Neuron (in vitro differentiated cells): ENCODE data around the gene PKNOX2.

Experiments
- H2AFZ ChIP-seq: one replicate; pipeline ENCODE4 v1.6.1; 2013; ENCODE audit warnings: low read depth, mild to moderate bottlenecking, inconsistent platforms, low read length, moderate library complexity
- H3K27me3 ChIP-seq: one replicate; pipeline ENCODE4 v1.6.1; 2013; ENCODE audit warnings: low read length; ENCODE audit not compliant: insufficient read depth
- H3K36me3 ChIP-seq: one replicate; pipeline ENCODE4 v1.6.1; 2013; ENCODE audit warnings: low read length; ENCODE audit not compliant: insufficient read depth
- H3K4me1 ChIP-seq: one replicate; pipeline ENCODE4 v1.6.1; 2013; ENCODE audit warnings: low read length; ENCODE audit not compliant: insufficient read depth
- H3K4me3 ChIP-seq: 2 replicates; pipeline ENCODE4 v1.5.1; 2013; ENCODE audit warnings: mild to moderate bottlenecking, low read length, moderate library complexity
- H3K9me3 ChIP-seq: one replicate; pipeline ENCODE4 v1.6.1; 2013; ENCODE audit warnings: low read length

Gene PKNOX2

DNA sequence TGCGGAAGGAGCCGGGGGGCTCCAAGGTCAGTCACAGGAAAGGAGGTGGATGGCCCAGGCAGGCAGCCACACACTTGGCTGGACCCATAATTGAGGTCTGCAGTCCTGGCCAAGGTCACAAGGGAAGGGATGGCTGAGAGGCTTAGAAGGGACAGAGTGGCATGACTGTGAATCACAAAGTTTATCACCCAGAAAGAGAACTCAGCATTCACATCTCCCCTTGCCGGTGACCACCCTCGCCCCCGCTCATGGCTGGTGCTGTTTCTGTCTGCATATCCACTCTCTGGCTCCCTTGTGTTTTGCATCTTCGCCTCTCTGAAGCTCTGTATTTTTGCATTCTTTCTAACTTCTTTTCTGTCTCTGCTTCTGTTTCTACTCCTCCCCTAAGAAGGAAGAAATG, 214.0 kb downstream of the PKNOX2 start:
- H3K4me3 ChIP-seq, result no peak overlapping the region
- no peaks in the 10 kb centered on the region for H3K36me3 ChIP-seq
- peaks cover 11% of the 10 kb centered on the region for H3K4me1 ChIP-seq
- H2AFZ ChIP-seq, result no peak overlapping the region
- H3K27me3 ChIP-seq, result no peaks in the 10 kb centered on the region
- H3K9me3 ChIP-seq, result no peaks in the 10 kb centered on the region

DNA sequence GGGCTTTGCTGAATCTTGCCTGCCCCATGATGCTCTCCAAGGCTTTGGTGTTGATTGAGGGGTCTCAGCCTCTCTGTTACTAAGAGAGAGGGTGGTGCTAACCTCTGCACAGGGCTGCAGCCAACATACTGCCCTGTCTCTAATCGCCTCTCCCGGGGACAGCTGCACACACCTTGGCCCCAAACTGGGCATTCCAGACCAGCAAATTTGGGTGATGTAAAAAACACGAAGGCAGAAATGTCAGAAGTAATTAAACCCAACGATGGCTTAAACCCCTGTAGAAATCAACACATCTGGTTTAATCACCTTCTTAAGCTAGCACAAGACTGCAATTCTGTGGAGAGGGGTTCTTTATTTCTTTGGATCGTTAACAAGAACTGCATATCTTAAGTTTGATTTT, 215.0 kb downstream of the PKNOX2 start:
- Histone ChIP-seq H2AFZ (no peak overlapping the region), H3K27me3 (no peaks in the 10 kb centered on the region), H3K36me3 (no peaks in the 10 kb centered on the region), H3K4me1 (peaks cover 11% of the 10 kb centered on the region), H3K9me3 (no peaks in the 10 kb centered on the region), H3K4me3 (no peak overlapping the region)

DNA sequence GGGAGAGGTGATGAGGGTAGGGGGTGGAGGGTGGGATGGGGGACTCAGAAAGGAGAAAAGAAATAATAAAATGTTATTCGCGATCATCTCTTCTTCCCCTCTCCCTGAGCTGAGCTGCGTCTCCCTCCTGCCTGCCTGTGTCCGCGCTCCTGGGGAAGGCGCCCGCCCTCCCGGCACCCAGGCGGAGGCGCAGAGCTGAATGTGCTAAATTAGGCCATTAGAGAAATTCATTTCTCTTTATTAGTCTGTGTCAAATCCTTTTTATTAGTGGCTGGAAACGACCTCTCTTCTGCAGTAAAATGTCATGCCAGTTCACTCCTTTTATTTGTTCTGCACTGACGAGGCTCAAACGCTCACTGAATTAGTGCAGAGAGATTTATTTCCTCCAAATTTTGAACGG, 215.4 kb downstream of the PKNOX2 start:
- Histone ChIP-seq H3K4me1 (peaks cover 11% of the 10 kb centered on the region), H3K4me3 (no peak overlapping the region), H3K36me3 (no peaks in the 10 kb centered on the region), H2AFZ (no peak overlapping the region), H3K27me3 (no peaks in the 10 kb centered on the region), H3K9me3 (no peaks in the 10 kb centered on the region)

DNA sequence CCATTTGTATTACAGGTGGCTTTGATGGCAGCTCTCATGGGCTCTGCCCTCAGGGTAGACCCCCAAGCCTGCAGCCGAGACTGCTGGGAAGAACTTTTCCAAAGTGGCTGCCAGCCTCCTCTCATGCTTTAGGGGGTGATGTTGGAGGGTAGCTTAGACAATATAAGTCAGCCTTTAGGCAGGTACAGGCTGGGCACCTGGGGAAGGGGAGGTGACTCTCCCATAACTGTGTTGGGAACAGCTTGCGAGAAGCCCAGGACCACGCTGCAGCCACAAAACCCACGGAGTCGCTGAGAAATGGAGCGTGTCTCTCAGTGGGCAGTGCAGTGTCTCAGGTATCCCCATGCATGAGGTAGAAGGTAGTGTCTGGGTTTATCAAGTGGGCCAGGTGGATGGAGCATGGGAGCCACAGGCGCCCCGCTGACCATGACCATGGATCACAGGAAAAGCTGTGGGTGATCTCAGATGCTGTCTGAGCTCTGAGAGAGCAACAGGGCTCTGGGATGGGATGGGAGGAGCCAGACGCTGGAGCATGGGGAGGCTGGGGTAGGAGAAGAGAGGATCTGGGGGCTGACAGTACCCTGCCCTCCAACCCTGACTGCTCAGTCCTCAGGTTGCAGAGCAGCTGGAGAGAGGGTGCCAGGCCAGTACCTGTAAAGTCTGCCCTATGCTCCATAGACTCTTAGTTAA, 216.3 kb downstream of the PKNOX2 start:
- Histone ChIP-seq H3K4me3 (no peak overlapping the region), H3K4me1 (peaks cover 11% of the 10 kb centered on the region), H3K27me3 (no peaks in the 10 kb centered on the region), H2AFZ (no peak overlapping the region), H3K9me3 (no peaks in the 10 kb centered on the region), H3K36me3 (no peaks in the 10 kb centered on the region)

DNA sequence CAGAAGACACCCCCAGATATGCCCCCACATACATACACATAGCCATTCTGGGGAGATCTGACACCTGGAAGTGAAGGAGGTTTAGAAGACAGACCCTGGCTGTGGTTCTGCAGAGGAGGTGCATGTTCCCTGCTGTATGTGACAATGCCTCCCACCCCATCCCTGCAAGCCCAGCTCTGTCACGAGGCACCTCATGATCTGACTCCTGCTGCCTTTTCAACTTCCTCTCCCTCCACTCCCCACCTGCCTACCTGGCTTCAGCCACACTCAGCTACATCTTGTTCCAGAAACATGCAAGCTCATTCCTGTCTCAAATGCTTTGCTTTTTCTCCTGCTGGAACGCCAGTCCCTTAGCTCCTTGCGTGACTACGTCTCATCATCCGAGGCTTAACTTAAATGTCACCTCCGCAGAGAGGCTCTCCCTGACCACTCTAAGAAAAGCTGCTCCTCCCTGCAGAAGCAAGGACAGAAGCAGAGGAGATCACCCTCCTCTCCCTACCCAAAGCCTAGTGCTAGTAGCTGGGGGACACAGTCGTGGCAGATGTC, 217.0 kb downstream of the PKNOX2 start:
- Histone ChIP-seq H2AFZ (no peak overlapping the region), H3K4me3 (no peak overlapping the region), H3K36me3 (no peaks in the 10 kb centered on the region), H3K4me1 (peaks cover 11% of the 10 kb centered on the region), H3K27me3 (no peaks in the 10 kb centered on the region), H3K9me3 (no peaks in the 10 kb centered on the region)

DNA sequence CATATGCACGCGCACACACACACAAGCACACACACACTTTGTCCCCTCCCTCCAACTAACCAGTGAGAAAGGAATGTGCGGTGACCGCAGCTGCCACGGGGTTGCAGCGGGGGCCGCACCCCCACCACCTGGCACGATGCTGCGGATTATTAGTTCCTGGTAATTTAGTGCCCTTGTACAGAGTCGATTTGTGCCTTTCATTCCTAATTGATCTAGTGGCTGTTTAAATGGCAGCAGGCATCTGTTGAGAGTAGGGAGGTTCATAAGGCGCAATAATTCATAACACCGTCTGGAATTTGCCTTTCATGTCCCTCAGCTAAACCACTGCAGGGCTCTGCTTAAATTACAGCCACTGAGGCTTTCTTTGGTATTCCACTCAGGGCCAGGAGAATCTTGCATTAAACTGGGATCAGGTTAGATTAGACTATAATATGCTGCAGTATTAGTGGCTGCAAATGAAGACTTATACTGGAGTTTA, 217.8 kb downstream of the PKNOX2 start:
- no peak overlapping the region for H3K4me3 ChIP-seq
- no peaks in the 10 kb centered on the region for H3K36me3 ChIP-seq
- H3K4me1 ChIP-seq, result peaks cover 11% of the 10 kb centered on the region
- H2AFZ ChIP-seq, result no peak overlapping the region
- H3K9me3 ChIP-seq, result no peaks in the 10 kb centered on the region
- no peaks in the 10 kb centered on the region for H3K27me3 ChIP-seq

DNA sequence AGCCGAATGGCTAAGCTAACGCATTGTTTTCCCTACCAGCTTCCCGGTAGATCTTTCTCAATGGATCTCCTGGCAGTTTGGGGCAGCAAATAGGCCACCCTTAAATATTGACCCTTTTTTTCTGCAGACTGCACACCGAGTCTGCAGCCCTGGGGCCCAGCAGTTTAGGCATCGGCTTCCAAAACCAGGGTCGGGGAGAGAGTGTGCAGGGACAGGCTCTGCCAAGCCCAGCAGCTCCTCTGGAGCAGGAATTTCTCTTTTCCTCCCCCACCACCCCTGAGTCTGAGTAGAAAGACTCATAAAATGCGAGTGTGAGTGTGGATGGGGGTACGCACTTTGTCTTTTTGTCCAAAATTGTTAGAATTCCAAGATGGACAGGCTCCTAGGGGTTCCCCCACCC, 218.3 kb downstream of the PKNOX2 start:
- H3K4me3 ChIP-seq, result no peak overlapping the region
- no peaks in the 10 kb centered on the region for H3K36me3 ChIP-seq
- no peaks in the 10 kb centered on the region for H3K9me3 ChIP-seq
- H3K4me1 ChIP-seq, result peaks cover 11% of the 10 kb centered on the region
- H2AFZ ChIP-seq, result no peak overlapping the region
- H3K27me3 ChIP-seq, result no peaks in the 10 kb centered on the region

DNA sequence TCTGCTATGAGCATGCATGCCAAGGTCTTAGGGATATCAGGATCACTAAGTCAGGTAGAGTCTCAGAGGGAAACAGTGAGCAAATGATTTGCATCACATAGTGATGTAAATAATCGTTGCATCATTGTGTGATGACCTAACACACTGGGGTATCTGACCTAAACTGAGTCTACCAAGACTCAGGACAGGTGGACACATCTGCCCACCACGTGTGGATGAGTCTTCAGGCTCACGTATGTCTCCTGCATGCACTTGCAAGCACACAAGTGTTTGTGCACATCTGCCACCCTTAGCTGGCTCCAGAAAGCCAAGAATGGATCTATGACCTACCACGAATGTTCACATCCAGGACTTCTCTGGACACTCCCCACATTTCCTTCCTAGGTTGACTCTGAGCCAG, 220.3 kb downstream of the PKNOX2 start:
- Histone ChIP-seq H3K4me3 (no peak overlapping the region), H3K9me3 (no peaks in the 10 kb centered on the region), H3K36me3 (no peaks in the 10 kb centered on the region), H3K27me3 (no peaks in the 10 kb centered on the region), H2AFZ (no peak overlapping the region), H3K4me1 (peaks cover 11% of the 10 kb centered on the region)

DNA sequence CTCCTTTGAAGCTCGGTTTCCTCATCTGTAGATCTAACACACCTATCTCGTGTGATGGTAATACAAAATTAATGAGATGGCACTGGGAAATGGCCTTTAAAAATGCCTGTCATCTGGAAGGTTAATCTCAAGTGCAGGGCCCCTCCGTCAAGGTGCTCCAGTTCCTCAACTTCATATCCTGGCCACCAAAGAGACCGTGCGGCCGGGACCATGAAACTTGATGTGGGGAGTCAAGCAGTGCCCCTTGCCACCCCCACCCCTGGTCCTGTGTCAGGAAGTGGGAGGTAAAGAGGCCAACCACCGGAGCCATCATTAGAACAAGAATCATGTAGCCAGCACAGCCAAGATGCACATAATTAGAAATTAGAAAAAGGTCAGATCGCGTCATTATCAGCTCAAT, 223.3 kb downstream of the PKNOX2 start:
- H3K4me1 ChIP-seq, result no peaks in the 10 kb centered on the region
- H2AFZ ChIP-seq, result no peak overlapping the region
- H3K36me3 ChIP-seq, result no peaks in the 10 kb centered on the region
- H3K4me3 ChIP-seq, result no peak overlapping the region
- H3K27me3 ChIP-seq, result no peaks in the 10 kb centered on the region
- no peaks in the 10 kb centered on the region for H3K9me3 ChIP-seq

DNA sequence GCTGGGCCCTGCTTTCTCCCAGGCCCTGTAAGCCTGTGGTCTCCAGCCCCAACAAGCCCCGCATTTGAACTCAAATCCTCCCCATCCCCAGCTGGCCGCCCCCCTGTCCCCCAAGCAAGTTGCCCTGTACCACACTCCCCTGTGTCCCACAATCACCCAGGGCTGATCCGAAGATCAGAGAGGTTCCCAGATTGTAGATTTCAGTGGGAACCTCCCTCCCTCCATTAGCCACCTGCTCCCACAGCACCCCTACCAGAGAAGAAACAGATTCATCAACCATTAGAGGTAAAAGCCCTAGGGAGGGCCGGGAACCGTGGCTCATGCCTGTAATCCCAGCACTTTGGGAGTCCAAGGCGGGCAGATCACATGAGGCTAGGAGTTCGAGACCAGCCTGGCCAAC, 224.1 kb downstream of the PKNOX2 start:
- Histone ChIP-seq H3K36me3 (no peaks in the 10 kb centered on the region), H3K9me3 (no peaks in the 10 kb centered on the region), H3K4me1 (no peaks in the 10 kb centered on the region), H2AFZ (no peak overlapping the region), H3K4me3 (no peak overlapping the region), H3K27me3 (no peaks in the 10 kb centered on the region)

DNA sequence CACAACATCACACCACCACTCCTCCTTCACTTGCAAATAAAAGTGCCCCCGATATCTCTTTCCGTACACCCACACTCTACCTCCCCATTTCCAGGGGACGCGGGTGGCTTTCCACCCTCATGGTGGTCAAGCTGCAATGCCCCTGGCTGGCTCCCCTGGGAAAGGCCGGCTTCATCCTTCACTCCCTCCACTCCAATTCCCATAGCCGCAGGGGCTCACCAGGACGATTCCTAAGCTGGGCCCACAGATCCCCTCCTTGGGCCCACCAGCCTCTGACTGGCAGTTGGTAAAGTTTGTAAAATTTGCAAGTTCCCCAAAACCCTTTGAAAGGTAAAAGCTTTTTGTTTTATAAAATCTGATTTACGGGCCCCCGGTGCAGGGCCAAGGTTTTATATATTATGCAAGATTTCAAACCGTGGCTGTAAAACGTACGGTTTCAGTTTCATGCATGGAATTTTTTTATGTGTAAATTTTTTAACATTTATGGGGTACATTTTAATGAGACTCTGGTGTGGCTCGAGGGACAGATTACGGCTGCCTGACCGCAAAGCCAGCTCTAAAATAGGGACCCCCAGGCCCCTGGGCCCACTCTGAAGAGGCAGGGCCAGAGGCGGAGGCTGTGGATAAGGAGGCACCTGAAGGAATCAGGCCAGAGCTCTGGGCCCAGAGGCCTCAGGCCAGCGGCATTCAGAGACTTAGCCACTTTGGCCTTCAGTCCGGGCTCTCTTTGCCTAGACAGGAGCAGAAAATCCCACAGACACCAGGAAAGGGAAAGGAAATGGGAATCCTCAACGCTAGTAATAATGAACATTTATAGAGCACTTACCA, 225.0 kb downstream of the PKNOX2 start:
- Histone ChIP-seq H3K4me3 (no peak overlapping the region), H3K36me3 (no peaks in the 10 kb centered on the region), H2AFZ (no peak overlapping the region), H3K4me1 (no peaks in the 10 kb centered on the region), H3K9me3 (no peaks in the 10 kb centered on the region), H3K27me3 (no peaks in the 10 kb centered on the region)

DNA sequence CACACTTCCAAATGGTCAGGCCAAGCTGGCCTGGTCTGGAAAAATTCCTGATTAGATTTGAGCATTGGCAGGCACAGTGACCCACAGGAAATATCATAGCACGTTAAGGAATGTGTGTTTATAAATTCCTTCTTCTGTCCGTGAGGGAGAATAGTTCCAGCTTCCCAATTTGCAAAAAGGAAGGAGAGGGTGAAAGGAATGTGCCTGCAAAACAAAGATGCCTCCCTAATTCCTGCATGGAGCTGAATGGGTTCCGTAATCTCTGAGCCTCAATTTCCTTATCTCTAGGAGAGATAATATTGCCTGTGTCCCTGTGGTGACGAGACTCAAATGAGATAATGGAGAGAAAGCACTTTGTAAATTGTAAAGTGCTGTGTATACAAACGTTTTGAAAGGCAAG, 226.4 kb downstream of the PKNOX2 start:
- no peak overlapping the region for H3K4me3 ChIP-seq
- H3K36me3 ChIP-seq, result no peaks in the 10 kb centered on the region
- H2AFZ ChIP-seq, result no peak overlapping the region
- no peaks in the 10 kb centered on the region for H3K9me3 ChIP-seq
- H3K27me3 ChIP-seq, result no peaks in the 10 kb centered on the region
- H3K4me1 ChIP-seq, result no peaks in the 10 kb centered on the region

DNA sequence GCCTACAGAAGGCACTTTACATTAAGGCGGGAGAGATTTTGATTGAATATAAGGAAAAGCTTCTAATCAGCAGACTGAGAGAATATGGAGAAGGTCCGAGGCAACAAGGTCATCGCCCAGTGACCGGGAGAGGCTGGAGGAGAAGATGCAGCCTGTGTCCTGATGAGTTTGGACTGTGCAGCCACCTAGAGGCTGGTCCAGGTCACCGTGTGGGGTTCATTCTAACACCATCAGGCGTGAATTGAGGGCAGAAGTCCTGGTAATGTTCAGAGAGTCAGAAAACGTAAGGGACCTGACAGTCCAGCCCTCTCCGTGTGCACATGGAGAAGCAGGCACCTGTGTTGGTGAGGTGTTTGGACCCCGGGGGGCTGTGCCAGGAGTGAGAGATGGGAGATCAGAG, 228.8 kb downstream of the PKNOX2 start:
- H3K27me3 ChIP-seq, result no peaks in the 10 kb centered on the region
- no peaks in the 10 kb centered on the region for H3K4me1 ChIP-seq
- peaks cover 4% of the 10 kb centered on the region for H3K36me3 ChIP-seq
- H3K4me3 ChIP-seq, result no peak overlapping the region
- no peaks in the 10 kb centered on the region for H3K9me3 ChIP-seq
- no peak overlapping the region for H2AFZ ChIP-seq
